ENCODE measurements around the gene MED31.
A peak's percentile ranks its signal among the peaks of the same experiment; 100 is the strongest.
"Not testable (repeated sequence)": the region's sequence is repeated elsewhere in the genome, so short reads cannot be mapped to it uniquely, and the experiment has no call there.

The MED31 gene

GRCh38 chr17:6651354-6651918 lies at the start of gene MED31, which contains the start of gene C17orf100:
TSS of gene MED31 (minus strand) at chr17:6651605. CDS start at chr17:6651528, 77 bp downstream.
TSS of gene C17orf100 (plus strand) at chr17:6651762. CDS start at chr17:6651914, 152 bp downstream.
- Mint-ChIP-seq H3K36me3 (ENCODE audit: low read depth) (peaks cover 71% of the 10 kb centered on the region), H3K4me1 (ENCODE audit: low read depth) (peaks cover 76% of the 10 kb centered on the region), H3K27me3 (peaks cover 35% of the 10 kb centered on the region)

DNA sequence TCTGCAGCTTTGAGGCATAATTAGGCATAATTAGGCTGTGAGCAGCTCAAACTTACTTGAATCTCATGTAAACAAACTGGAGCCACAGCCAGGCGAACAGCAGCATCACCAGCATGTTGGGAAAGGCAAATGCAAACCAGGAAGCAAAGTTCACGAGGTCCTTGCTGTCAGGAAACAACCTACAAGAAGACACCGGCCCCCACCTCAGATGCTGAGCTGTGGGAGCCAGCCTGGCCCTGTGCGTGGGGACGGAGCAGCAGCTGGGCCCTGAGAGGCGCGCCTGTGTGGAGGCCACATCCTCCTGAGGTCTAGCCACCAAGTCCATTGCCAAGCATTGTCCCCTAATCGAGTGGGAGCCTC lies 49.5 kb upstream of the MED31 start:
- no peaks in the 10 kb centered on the region for H3K9me3 Mint-ChIP-seq
- intact Hi-C loops (cut with micrococcal nuclease): no loop called here
- no peaks in the 10 kb centered on the region for H3K4me1 Mint-ChIP-seq (ENCODE audit: low read depth)

More at GRCh38 chr17:6651354-6651918, at the start of gene MED31, which contains the start of gene C17orf100:
- Mint-ChIP-seq H3K4me3 (peak within 1 kb of the TSS; percentile 96), H3K9me3 (no peaks in the 10 kb centered on the region), H3K27ac (peak within 1 kb of the TSS; percentile 98)
- intact Hi-C loops (cut with micrococcal nuclease): no loop called here

GRCh38 chr17:6699997-6700947 lies 48.9 kb upstream of the MED31 start:
- no peak overlapping the region for H3K27ac Mint-ChIP-seq
- intact Hi-C loops (cut with micrococcal nuclease): no loop called here

More for the DNA sequence above, 49.5 kb upstream of the MED31 start:
- Mint-ChIP-seq H3K36me3 (ENCODE audit: low read depth) (no peaks in the 10 kb centered on the region), H3K4me3 (no peak overlapping the region), H3K27me3 (peaks cover 20% of the 10 kb centered on the region), H3K27ac (no peak overlapping the region)

DNA sequence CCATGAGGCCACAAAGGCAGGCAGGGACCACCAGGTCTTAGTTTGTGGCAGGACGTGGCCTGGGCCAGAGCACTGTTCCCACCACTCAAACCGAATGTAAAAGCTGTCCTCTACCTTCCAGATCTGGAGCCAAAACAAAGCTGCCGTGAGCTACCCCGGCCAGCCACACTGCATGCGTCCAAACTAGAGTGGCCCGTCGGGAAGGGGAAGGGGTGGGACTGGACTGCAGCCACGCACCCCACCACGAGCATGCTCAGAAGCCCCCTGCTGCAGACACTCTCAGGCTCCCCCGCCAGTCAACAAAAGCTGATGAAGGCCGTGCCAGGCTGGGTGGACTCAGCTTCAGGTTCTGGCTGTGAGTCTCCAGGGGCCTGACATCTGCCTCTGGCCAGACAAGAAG lies 46.6 kb upstream of the MED31 start:
- peaks cover 29% of the 10 kb centered on the region for H3K27me3 Mint-ChIP-seq
- intact Hi-C loops (cut with micrococcal nuclease): no loop called here
- no peak overlapping the region for H3K4me3 Mint-ChIP-seq
- H3K36me3 Mint-ChIP-seq (ENCODE audit: low read depth): no peaks in the 10 kb centered on the region
- H3K27ac Mint-ChIP-seq: no peak overlapping the region
- H3K4me1 Mint-ChIP-seq (ENCODE audit: low read depth): no peaks in the 10 kb centered on the region
- H3K9me3 Mint-ChIP-seq: no peaks in the 10 kb centered on the region

More at GRCh38 chr17:6699997-6700947, 48.9 kb upstream of the MED31 start:
- Mint-ChIP-seq H3K4me1 (ENCODE audit: low read depth) (no peaks in the 10 kb centered on the region), H3K9me3 (no peaks in the 10 kb centered on the region), H3K27me3 (peaks cover 25% of the 10 kb centered on the region), H3K36me3 (ENCODE audit: low read depth) (no peaks in the 10 kb centered on the region), H3K4me3 (no peak overlapping the region)

DNA sequence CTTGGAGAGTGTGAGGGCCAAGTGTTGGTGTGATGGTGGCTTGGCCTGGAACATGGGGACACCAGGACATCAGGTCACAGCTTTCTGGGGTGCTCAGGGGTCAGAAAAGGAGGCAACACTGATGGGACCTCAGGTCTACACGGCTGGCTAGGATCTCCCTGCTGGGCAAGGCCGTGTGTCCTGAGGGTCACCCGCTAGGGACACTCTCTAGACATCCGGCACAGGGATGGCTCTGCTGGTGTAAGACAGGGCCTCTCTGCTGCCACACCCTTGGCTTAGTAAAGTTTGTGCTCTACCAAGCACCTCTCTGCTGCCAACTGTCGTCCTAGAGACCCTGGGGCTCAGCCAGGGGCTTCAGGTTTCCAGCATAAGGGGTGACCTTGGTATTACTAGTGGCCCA lies 45.5 kb upstream of the MED31 start:
- Mint-ChIP-seq H3K27ac (no peak overlapping the region), H3K9me3 (no peaks in the 10 kb centered on the region), H3K4me3 (no peak overlapping the region), H3K4me1 (ENCODE audit: low read depth) (no peaks in the 10 kb centered on the region), H3K36me3 (ENCODE audit: low read depth) (no peaks in the 10 kb centered on the region), H3K27me3 (peaks cover 34% of the 10 kb centered on the region)
- intact Hi-C loops (cut with micrococcal nuclease): no loop called here

DNA sequence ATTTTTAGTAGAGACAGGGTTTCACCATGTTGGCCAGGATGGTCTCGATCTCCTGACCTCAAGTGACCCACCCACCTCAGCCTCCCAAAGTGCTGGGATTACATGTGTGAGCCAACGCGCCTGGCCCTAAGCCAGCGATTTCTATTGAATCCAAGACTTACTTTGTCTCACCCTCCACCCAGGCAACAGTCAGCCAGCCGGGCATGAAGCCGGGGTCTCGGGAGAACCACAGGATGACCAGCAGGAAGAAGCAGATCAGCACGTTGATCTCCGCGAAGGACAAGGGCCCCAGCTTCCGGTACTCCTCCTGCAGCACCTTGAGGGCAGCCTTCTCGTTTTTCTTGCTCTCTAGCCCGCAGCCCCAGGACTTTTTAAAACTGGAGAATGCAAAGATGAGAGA lies 44.2 kb upstream of the MED31 start:
- Mint-ChIP-seq H3K9me3 (no peaks in the 10 kb centered on the region), H3K27ac (no peak overlapping the region), H3K27me3 (peaks cover 42% of the 10 kb centered on the region), H3K36me3 (ENCODE audit: low read depth) (no peaks in the 10 kb centered on the region), H3K4me1 (ENCODE audit: low read depth) (no peaks in the 10 kb centered on the region), H3K4me3 (no peak overlapping the region)
- intact Hi-C loops (cut with micrococcal nuclease): no loop called here

DNA sequence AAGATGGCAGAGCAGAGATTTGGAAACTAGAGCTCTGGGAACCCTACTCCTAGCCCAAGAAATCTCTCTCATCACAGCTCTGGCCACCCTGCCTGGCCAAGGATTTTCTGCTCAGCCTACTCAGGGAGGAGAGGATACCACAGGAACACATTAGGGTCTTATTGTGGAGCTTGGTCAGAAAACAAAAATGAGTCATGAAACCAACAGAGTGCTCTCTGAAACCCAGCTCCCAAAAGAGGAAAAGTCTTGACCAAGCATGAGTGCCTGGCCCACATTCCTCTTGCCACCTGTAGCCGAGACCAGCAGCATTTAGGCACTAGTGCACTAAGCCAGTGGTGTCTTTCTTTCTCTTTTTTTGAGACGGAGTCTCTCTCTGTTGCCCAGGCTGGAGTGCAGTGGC lies 43.6 kb upstream of the MED31 start:
- no peak overlapping the region for H3K27ac Mint-ChIP-seq
- peaks cover 44% of the 10 kb centered on the region for H3K27me3 Mint-ChIP-seq
- H3K4me1 Mint-ChIP-seq (ENCODE audit: low read depth): no peaks in the 10 kb centered on the region
- intact Hi-C loops (cut with micrococcal nuclease): no loop called here
- H3K4me3 Mint-ChIP-seq: no peak overlapping the region
- no peaks in the 10 kb centered on the region for H3K9me3 Mint-ChIP-seq
- H3K36me3 Mint-ChIP-seq (ENCODE audit: low read depth): no peaks in the 10 kb centered on the region

- H3K27ac Mint-ChIP-seq; H3K4me1 Mint-ChIP-seq (ENCODE audit: low read depth); H3K9me3 Mint-ChIP-seq; H3K36me3 Mint-ChIP-seq (ENCODE audit: low read depth); intact Hi-C loops (cut with micrococcal nuclease); H3K4me3 Mint-ChIP-seq: not testable (repeated sequence)
- H3K27me3 Mint-ChIP-seq: peaks cover 52% of the 10 kb centered on the region
These were observed 40.6 kb upstream of the MED31 start for GRCh38 chr17:6691958-6692357.

GRCh38 chr17:6691546-6691945 lies 40.1 kb upstream of the MED31 start:
- peaks cover 56% of the 10 kb centered on the region for H3K27me3 Mint-ChIP-seq
- H3K4me3 Mint-ChIP-seq: no peak overlapping the region
- no peak overlapping the region for H3K27ac Mint-ChIP-seq
- no peaks in the 10 kb centered on the region for H3K9me3 Mint-ChIP-seq
- intact Hi-C loops (cut with micrococcal nuclease): no loop called here
- H3K4me1 Mint-ChIP-seq (ENCODE audit: low read depth): no peaks in the 10 kb centered on the region
- no peaks in the 10 kb centered on the region for H3K36me3 Mint-ChIP-seq (ENCODE audit: low read depth)

DNA sequence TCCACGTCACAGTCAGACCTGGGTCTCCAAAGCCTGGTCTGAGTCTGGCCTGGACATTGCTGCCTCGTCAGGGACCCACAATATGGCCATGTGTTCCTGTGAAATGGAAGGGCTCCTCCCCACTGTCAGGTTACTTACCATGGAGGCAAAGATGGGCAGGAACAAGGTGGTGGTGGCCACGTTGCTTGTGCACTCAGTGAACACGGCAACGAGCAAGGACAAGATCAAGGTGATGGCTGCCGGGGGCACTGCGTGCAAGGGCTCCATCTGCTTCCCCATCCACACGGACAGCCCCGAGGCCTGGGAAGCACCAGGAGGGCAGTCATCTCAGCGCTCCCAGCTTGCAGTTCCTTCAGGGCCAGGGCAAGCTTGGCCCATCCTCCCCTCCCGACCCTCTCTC lies 39.2 kb upstream of the MED31 start:
- Mint-ChIP-seq H3K36me3 (ENCODE audit: low read depth) (no peaks in the 10 kb centered on the region), H3K4me1 (ENCODE audit: low read depth) (no peaks in the 10 kb centered on the region), H3K27ac (no peak overlapping the region), H3K4me3 (no peak overlapping the region), H3K9me3 (no peaks in the 10 kb centered on the region), H3K27me3 (peaks cover 52% of the 10 kb centered on the region)
- intact Hi-C loops (cut with micrococcal nuclease): no loop called here

DNA sequence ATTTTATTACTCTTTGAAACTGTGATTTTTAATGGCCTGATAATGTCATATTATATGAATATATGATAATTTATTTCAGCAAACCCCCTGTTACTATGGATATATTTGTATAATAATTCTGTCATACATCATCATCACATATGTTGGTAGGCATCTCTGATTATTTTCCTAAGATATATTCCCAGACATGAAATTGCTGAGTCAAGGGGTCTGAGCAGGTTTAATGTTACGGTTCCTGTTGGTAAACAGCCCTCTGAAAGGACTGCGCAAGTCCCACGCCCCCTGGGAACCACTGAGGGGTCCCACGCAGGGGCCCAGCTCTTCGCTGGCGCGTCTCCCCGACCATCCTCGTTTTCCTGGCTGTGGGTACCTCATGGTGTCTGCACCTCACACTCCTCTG lies 37.5 kb upstream of the MED31 start:
- H3K27ac Mint-ChIP-seq: no peak overlapping the region
- no peaks in the 10 kb centered on the region for H3K36me3 Mint-ChIP-seq (ENCODE audit: low read depth)
- H3K9me3 Mint-ChIP-seq: no peaks in the 10 kb centered on the region
- peaks cover 54% of the 10 kb centered on the region for H3K27me3 Mint-ChIP-seq
- H3K4me1 Mint-ChIP-seq (ENCODE audit: low read depth): no peaks in the 10 kb centered on the region
- no peak overlapping the region for H3K4me3 Mint-ChIP-seq
- intact Hi-C loops (cut with micrococcal nuclease): no loop called here

DNA sequence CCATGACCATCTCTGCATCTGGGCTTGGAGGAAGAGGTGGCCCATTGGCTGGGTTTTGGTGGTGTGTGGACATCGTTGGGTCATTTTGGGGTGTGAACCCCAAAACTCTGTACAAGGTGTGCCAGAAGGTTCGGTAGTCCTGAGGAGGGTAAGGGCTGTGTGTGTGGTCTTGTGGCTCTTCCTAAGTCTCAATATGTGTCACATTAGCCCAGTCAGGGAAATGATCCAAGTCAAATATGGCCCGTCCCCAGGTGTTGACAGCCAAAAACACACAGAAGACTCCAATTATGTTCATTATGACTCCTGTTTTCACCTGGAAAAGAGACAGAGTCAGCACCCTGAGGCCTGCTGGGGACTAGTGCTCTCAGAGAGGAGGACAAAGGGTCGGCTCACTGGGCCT lies 34.6 kb upstream of the MED31 start:
- Mint-ChIP-seq H3K4me3 (no peak overlapping the region), H3K36me3 (ENCODE audit: low read depth) (no peaks in the 10 kb centered on the region), H3K27me3 (peaks cover 56% of the 10 kb centered on the region), H3K4me1 (ENCODE audit: low read depth) (no peaks in the 10 kb centered on the region), H3K9me3 (no peaks in the 10 kb centered on the region), H3K27ac (no peak overlapping the region)
- intact Hi-C loops (cut with micrococcal nuclease): no loop called here

- H3K36me3 Mint-ChIP-seq (ENCODE audit: low read depth): no peaks in the 10 kb centered on the region
- H3K4me1 Mint-ChIP-seq (ENCODE audit: low read depth): no peaks in the 10 kb centered on the region
- no peak overlapping the region for H3K27ac Mint-ChIP-seq
- intact Hi-C loops (cut with micrococcal nuclease): no loop called here
- H3K4me3 Mint-ChIP-seq: no peak overlapping the region
- H3K27me3 Mint-ChIP-seq: peaks cover 55% of the 10 kb centered on the region
- H3K9me3 Mint-ChIP-seq: no peaks in the 10 kb centered on the region
These were observed 33.7 kb upstream of the MED31 start for GRCh38 chr17:6684881-6685767.

GRCh38 chr17:6684460-6684783 lies 33.0 kb upstream of the MED31 start:
- Mint-ChIP-seq H3K9me3 (no peaks in the 10 kb centered on the region), H3K4me3 (no peak overlapping the region), H3K27me3 (peaks cover 56% of the 10 kb centered on the region), H3K36me3 (ENCODE audit: low read depth) (no peaks in the 10 kb centered on the region), H3K27ac (no peak overlapping the region), H3K4me1 (ENCODE audit: low read depth) (no peaks in the 10 kb centered on the region)
- intact Hi-C loops (cut with micrococcal nuclease): no loop called here

Data from dendritic cell treated with granulocyte-macrophage colony-stimulating factor and Interleukin-4, amounts not matched to agents 40 ng/mL and 50 ng/mL, for 4 days (primary cell).